ENCODE data around the gene RRH. TPM values are rescaled to one million over a fixed set of nuclear protein-coding genes. Genes with fewer than 3 reads are reported as not detected.

The RRH gene
- total and polyA plus RNA-seq, 2 of the 13 experiments (the other 11 are each of a cell fraction or from before 2014, with no cell fraction given), result 0.07 to 0.17 TPM

DNA sequence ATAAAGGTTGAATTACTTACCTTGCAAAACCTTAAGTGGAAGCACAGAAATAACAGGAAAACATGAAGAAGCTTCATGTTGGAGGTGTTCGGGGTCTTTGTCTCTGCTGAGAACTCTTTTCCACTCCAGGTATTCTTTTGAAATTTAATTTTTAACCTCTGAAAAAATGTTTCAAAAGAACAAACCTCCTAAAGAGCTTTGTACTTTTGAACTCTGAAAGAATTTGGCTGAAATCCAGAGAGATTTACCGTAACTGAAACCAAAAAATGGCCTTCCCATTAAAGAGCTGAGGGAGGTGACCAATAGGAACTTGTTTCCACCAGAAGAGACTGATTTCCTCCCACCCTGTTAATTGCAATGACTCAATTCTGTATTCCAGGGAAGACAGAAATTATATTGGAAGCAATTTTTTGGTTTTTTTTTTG lies 25.9 kb upstream of the RRH start, which contains the start of gene CFI (continued):
- TF ChIP-seq NCOR1 (IDR thresholded peaks at IDR 0.05; ENCODE audit: borderline replicate concordance, low read length), result peak; percentile 75; the same call in 1 of the 2 replicates
- TF ChIP-seq MZF1 (CRISPR knock-in tag; IDR thresholded peaks at IDR 0.05; ENCODE audit: borderline replicate concordance), result no peak
- no peak for TF ChIP-seq ZNF883 (CRISPR knock-in tag; IDR thresholded peaks at IDR 0.05; ENCODE audit: not compliant biosample characterization)
- TF ChIP-seq LCORL (IDR thresholded peaks at IDR 0.05), result peak; percentile 64; the same call in 1 of the 2 replicates
- TF ChIP-seq LCORL (CRISPR knock-in tag; IDR thresholded peaks at IDR 0.05), result no peak
- TF ChIP-seq BRCA1 (CRISPR knock-in tag; IDR thresholded peaks at IDR 0.05), result no peak
- peak in 1 of 2 experiments; percentile 69; a peak in 2 of 4 replicates for TF ChIP-seq EP300 (IDR thresholded peaks at IDR 0.05; ENCODE audit: low read depth in 2 of 2, low read length in 2 of 2)
- TF ChIP-seq EP300 (CRISPR knock-in tag; IDR thresholded peaks at IDR 0.05; ENCODE audit: borderline replicate concordance), result no peak
- no peak for TF ChIP-seq ZNF644 (CRISPR knock-in tag; IDR thresholded peaks at IDR 0.05; ENCODE audit: low read depth)
- TF ChIP-seq NFE2L2 (IDR thresholded peaks at IDR 0.05; ENCODE audit: low read length), result no peak
- TF ChIP-seq, protein P1, sequence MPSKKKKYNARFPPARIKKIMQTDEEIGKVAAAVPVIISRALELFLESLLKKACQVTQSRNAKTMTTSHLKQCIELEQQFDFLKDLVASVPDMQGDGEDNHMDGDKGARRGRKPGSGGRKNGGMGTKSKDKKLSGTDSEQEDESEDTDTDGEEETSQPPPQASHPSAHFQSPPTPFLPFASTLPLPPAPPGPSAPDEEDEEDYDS (CRISPR knock-in tag; IDR thresholded peaks at IDR 0.05), result peak; percentile 52; the same call in 1 of the 2 replicates
- TF ChIP-seq GABPA (IDR thresholded peaks at IDR 0.05; ENCODE audit: low read depth, low read length), result no peak
- TF ChIP-seq GABPA (CRISPR knock-in tag; IDR thresholded peaks at IDR 0.05; ENCODE audit: low read depth), result 0 out of 2 replicates have a peak, but pooled peaks have one; percentile 26
- TF ChIP-seq, protein P2, sequence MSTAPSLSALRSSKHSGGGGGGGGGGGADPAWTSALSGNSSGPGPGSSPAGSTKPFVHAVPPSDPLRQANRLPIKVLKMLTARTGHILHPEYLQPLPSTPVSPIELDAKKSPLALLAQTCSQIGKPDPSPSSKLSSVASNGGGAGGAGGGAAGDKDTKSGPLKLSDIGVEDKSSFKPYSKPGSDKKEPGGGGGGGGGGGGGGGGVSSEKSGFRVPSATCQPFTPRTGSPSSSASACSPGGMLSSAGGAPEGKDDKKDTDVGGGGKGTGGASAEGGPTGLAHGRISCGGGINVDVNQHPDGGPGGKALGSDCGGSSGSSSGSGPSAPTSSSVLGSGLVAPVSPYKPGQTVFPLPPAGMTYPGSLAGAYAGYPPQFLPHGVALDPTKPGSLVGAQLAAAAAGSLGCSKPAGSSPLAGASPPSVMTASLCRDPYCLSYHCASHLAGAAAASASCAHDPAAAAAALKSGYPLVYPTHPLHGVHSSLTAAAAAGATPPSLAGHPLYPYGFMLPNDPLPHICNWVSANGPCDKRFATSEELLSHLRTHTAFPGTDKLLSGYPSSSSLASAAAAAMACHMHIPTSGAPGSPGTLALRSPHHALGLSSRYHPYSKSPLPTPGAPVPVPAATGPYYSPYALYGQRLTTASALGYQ (CRISPR knock-in tag; IDR thresholded peaks at IDR 0.05), result peak; percentile 22; the same call in 1 of the 2 replicates
- TF ChIP-seq GATAD2A (CRISPR knock-in tag; IDR thresholded peaks at IDR 0.05), result peak; percentile 53; the same call in 1 of the 2 replicates
- TF ChIP-seq ZNF558 (CRISPR knock-in tag; IDR thresholded peaks at IDR 0.05; ENCODE audit: borderline replicate concordance), result no peak
- TF ChIP-seq SOX6 (IDR thresholded peaks at IDR 0.05), result no peak
- peak; percentile 71 for TF ChIP-seq SOX6 (CRISPR knock-in tag; IDR thresholded peaks at IDR 0.05)
- no peak for TF ChIP-seq ZSCAN30 (CRISPR knock-in tag; IDR thresholded peaks at IDR 0.05)
- no peak for TF ChIP-seq HDAC6 (IDR thresholded peaks at IDR 0.05; ENCODE audit: low read depth, low read length)
- no peak for TF ChIP-seq ZMYM4 (CRISPR knock-in tag; IDR thresholded peaks at IDR 0.05)
- peak; percentile 36 for TF ChIP-seq KAT8 (CRISPR knock-in tag; IDR thresholded peaks at IDR 0.05)
- TF ChIP-seq, protein P3, sequence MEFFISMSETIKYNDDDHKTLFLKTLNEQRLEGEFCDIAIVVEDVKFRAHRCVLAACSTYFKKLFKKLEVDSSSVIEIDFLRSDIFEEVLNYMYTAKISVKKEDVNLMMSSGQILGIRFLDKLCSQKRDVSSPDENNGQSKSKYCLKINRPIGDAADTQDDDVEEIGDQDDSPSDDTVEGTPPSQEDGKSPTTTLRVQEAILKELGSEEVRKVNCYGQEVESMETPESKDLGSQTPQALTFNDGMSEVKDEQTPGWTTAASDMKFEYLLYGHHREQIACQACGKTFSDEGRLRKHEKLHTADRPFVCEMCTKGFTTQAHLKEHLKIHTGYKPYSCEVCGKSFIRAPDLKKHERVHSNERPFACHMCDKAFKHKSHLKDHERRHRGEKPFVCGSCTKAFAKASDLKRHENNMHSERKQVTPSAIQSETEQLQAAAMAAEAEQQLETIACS (CRISPR knock-in tag; IDR thresholded peaks at IDR 0.05), result no peak
- TF ChIP-seq NFYB (CRISPR knock-in tag; IDR thresholded peaks at IDR 0.05), result peak; percentile 40; the same call in 1 of the 2 replicates
- TF ChIP-seq TEAD2 (CRISPR knock-in tag; IDR thresholded peaks at IDR 0.05), result no peak
